HG02943 (cell line): Measurements from ENCODE around the gene RALGPS2.
"Not testable (repeated sequence)": the region's sequence is repeated elsewhere in the genome, so short reads cannot be mapped to it uniquely, and the experiment has no call there.

Experiments
- ATAC-seq: cut with Tn5 transposase; IDR thresholded peaks from one replicate; pipeline ENCODE4 v1.9.1; 2021; ENCODE audit warnings: mild to moderate bottlenecking, low read depth, moderate library complexity; ENCODE audit not compliant: unreplicated experiment

Gene RALGPS2

DNA sequence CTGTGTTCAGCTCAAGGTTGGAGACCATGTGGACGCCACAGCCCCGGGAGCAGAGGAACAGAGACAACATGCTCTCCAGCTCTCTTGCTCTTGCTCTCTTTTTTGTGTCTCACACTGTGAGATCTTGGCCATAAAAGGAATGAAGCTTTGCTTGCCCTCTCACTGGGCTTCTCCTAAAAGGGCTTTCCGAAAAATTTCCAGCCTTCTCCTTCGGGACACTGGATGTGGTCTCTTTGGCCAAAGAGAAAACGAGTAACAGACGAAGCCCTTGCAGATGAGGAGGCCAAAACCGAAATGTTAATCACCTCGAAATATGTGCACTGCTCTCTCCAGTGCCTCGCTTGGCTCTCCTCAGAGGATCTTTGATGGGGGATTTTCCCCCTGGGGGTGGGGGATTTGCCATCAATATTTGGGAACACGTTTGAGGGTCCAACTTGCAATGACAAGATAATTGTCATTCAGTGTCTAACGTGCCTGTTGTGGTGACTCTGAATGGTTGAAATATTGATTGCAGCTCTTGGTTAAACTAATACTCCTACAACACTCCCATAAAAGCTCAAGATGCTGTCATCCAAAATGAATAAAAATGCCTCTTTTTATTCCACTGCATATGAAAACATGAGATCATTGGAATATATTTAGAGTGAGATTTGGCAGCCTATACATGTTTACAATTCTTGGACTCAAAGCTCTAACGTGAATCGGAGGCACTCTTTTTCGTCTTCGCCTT is 214.5 kb downstream of the RALGPS2 start:
- no peak for ATAC-seq

DNA sequence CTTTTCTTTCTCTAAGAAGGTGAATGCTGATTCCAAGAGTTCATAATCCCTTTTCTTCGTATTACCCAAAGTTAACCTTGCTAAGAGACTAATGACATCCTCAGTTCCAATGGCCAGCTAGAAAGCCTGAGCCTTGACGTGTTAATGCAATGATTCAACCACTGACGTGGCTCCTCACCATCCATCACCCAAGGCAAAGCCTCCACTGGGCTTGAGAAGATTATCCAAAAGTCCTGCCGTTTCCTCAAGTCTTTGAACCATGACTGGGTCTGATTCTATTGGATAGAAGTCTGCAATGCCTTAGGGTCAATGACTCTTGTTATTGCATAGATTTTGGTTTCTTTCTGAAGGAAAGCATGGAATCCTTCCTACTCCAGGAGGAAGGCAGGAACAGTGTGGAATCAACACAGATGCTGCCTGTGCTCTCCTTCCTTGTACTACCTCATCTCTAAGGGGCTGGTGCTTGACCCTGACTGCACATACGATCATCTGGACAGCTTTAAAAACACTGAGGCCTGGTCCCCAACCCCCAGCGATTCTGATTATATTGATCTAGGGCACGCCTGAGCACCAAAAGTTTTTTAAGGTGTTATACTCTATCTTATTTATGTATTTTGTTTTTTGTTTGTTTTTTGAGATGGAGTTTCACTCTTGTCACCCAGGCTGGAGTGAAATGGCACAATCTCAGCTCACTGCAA is 215.2 kb downstream of the RALGPS2 start:
- no peak for ATAC-seq

DNA sequence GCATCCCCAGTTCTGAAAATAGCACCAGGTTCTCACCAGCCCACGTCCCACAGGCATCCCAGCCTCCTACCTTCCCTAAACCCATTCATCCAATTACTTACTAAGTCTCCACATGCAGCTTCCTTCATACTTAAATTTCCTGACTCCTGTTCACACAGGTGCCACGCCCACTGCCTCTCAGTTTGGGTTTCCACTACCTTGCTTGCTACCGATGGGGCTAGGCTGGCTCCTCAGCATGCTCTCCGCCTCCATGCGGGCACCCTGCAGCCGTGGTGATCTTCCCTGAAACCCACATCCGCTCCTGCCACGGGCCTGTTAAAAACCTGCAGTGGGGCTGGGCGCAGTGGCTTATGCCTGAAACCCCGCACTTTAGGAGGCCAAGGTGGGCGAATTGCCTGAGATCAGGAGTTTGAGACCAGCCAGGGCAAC is 216.2 kb downstream of the RALGPS2 start:
- no peak for ATAC-seq

DNA sequence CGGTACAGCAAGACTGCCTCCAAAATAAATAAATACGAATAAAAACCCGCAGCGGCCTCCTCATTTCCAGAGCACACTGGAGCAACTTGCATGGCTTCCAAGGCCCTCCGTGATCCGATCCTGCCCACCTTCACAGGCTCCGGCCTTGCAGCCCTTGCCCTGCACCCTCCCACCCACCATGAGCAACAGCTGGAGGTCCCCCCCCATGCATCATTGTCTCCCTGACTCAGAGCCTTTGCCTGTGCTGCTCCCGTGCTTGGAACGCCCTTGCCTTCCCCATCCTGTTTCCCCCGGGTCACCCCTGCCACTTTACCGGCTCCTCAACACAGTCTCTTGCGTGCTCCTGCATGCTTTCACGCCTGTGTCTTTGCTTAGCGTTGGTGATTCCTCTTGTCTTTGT is 216.8 kb downstream of the RALGPS2 start:
- ATAC-seq = no peak

DNA sequence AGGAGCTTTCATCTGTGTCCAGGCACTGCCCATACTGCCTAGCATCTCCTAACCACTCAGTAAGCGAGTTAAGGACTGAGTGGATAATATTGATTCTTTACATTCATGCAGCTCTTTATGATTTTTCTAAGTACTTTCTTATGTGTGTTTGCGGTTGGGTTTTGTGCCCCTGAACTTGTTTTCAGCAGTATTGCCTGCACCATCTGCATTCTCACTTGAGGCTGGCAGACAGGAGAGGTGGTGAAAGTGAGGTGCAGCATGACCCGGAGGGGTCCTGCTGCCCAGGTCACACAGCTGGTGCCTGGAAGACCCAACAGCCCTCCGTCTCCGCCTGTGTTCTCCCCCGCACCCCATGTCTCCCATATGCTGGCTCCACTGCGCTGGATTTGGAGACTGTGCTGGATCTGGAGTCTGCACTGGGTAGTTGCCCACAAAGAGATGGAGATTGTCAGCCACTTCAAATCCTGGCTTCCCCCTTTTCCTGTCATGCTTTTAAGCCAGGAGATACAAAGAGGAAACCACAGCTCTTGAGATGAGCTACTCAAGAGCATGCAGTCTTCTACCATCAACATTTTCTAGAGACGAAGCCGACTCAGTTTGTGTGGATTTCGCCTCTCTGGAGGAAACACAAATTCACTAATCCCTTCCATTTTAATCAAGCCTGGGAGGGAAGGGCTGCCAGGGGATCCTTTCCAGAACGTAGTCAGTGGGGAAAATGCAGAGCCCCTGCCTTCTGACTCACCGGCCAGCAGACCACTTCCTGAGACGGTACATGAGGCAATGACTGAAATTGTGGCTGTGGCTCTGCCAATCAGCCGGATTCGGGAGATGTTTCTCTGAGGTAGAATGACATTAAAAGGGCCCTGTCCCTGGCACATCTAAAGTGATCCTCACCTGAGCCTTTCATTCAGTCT is 217.5 kb downstream of the RALGPS2 start:
- no peak for ATAC-seq

DNA sequence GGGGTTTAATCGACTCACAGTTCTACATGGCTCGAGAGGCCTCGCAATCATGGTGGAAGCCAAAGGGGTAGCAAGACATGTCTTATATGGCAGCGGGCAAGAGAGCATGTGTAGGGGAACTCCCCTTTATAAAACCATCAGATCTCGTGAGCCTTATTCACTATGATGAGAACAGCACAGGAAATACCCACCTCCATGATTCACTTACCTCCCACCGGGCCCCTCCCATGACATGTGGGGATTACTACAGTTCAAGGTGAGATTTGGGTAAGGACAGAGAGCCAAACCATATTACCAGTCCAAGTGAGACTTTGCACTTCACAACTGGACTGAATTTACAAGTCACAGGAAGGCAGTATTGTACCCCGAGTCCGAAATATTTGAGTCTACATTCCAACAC is 219.7 kb downstream of the RALGPS2 start:
- no peak for ATAC-seq

DNA sequence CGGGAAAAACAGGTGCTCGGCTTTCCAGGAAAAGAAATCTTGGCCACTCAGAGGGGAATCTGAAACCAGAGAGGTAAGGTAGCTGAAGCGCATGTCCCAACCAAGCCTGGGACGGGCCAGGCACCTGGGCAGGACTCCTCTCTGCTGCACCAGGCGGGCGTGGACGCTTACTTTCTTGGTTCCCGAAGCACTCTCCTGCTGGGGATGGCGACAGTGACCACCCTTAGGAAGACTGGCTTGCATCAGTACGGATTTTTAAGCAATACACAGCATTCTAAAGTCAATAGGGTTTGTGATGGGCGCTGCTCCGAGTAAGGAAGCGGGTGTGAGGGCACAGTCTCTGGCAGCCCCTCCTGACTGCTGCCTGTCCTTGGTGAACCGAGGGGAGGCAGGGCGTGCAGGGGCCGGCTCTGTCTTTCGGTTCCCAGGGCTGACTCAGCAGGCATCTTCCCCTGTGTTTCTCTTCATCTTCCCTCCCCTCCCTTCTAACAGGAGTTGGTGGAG is 220.8 kb downstream of the RALGPS2 start:
- ATAC-seq = no peak

DNA sequence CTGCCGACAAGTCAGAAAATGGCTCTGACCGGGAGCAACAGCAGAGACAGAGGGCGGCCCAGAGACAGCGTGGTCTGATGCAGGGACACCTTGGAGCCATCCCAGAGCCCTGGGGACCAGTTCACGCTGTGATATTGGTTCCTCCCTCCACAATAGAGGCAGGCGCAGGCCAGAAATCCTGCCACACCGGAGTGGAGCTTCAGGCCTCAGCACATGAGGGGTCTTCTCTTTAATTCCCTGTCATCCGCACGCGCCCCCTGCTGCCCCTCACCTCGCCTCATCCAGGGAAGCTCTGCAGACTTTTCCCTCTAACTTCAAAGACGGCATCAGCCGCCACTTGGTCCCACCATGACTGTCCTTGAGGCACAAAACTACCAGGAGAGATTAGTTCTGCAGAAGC is 221.4 kb downstream of the RALGPS2 start:
- no peak for ATAC-seq

DNA sequence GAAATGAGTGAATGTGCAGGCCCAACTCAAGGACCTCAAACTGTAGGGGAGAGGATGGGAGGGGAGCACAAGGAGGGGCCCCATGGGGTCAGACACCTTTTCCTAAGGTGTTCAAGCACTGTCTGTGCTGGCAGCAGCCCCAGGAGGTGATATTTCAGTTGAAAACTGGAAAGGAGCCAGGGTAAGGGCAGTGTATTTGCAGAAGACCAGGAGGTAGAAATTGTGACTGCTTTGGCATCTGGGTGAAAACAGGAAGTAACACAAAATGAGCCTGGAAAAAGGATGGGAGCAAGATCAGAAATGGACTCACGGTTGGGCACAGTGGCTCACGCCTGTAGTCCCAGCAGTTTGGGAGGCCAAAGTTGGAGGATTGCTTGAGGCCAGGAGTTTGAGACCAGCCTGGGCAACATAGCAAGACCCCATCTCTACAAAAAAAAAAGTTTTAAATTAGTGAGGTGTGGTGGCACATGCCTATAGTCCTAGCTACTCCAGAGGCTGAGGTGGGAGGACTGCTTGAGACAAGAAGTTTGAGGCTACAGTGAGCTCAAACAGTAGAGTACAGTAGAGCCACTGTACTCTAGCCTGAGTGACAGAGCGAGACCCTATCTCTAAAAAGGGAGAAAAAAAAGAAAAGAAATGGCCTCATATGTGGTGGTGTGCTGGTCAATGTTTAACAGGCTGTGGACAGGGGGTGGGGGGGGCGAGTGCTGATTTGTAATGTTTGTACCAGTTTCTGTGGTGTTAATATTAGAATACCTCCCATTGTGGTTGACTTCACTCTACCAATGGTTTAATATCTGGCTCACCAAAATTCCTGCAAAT is 222.0 kb downstream of the RALGPS2 start:
- no peak for ATAC-seq

DNA sequence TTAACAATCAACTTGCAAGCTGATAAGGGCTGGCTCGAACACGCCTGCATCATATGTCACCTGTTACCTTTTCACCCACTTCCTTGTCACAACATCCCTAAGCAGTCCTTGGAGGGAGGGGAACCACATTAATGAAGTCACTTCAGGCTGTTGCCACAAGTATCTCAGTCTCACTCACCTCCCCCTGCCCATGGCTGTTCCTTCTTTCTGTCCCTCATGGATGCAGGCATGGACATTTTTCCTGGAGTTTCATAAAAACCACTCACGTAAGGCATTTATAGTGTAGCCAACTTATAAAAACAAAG is 222.6 kb downstream of the RALGPS2 start:
- ATAC-seq = no peak

DNA sequence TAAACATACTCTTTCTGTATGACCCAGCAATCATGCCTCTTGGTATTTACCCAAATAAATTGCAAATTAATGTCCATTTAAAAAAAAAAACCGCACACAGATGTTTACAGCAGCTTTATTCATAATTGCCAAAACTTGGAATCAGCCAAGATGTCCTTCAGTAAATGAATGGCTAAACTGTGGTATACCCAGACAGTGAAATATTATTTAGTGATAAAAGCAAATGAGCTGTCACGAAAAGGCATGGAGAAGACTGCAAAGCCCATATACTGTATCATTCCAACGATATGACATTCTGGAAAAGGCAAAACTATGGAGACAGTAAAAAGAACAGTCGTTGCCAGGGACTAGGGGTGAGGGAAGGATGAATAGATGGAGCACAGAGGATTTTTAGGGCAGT is 223.6 kb downstream of the RALGPS2 start:
- ATAC-seq = no peak

DNA sequence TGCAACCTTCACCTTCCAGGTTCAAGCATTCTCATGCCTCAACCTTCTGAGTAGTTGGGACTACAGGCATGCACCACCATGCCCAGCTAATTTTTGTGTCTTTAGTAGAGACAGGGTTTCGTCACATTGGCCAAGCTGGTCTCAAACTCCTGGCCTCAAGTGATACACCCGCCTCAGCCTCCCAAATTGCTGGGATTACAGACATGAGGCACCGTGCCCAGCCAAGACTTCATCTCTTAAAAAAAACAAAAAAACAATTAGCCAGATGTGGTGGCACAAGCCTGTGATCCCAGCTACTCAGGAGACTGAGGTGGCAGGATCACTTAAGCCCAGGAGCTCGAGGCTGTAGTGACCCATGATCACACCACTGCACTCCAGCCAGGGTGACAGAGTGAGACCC is 224.8 kb downstream of the RALGPS2 start:
- ATAC-seq = not testable (repeated sequence)

DNA sequence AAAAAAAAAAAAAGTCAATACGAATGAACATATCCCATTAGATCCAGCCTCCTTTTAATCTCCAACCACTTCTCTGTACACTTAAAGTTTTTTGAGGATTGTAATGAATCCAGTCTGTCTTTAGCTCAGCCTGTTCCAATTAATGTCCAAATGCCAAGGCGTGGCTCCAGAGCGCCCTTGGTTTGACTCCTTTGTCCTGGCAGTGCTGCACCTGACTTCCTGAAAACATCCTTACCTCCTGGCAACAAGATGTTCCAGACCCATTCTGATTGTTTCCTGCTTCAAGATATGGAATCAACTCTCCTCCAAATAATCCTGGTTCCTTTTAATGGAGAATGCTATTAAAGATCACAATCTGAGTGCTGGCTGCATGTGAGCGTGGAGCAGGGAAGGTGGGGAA is 226.6 kb downstream of the RALGPS2 start:
- ATAC-seq = no peak

DNA sequence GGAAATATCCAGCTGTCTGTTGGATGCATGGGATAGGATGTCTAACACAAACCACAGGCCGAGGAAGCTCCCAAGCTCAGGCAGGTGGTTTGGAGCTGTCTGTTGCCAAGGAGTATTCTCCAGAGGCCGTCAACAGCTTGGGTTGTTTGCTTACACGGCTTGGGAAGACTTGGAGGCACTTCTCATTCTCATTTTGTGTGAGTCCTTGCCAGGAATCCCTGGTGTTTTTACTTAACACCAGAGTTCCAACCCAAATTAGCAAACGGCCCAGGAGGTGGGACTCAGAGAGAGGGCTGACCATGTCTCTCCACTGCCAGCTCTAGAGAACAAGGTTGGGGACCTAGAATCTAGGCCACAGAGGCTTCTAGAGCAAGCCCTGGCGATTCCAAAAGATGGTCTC is 228.0 kb downstream of the RALGPS2 start:
- no peak for ATAC-seq

DNA sequence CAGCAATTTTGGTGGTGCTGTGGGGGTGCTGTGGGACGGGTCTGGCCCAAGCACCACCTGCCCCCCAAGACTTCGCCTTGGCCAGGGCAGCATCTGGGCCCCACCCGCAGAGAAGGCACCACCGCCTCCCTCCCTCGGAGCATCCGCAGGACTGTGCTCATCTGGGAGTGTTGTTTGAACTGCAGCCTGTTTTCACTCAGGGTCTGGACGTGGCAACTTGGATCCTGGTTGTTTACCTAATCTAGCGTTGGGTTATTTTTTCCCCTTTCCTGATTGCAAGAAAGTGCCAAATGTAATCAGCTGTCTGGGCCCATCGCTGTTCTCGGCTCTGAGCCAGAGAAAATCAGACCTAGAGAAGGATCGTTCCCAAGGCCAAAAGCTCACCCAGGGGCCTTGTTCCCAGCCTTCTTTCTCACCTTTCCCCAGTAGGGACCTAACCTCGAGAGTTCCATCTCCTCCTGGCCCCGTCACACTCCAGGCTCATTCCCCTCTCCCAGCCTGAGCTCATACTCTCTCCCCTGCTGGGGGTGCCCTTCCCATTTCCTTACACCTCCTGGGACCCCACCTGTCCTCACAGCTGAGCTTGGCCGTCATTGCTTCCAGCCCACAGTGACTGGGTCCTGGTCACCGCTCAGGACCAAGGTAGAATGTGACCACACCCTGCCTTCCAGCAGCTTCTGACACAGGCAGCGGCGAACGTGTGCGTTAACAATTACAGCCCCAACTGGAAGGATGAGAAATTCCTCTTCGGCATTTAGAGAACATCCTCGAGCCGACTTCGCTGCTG is 228.7 kb downstream of the RALGPS2 start:
- no peak for ATAC-seq

DNA sequence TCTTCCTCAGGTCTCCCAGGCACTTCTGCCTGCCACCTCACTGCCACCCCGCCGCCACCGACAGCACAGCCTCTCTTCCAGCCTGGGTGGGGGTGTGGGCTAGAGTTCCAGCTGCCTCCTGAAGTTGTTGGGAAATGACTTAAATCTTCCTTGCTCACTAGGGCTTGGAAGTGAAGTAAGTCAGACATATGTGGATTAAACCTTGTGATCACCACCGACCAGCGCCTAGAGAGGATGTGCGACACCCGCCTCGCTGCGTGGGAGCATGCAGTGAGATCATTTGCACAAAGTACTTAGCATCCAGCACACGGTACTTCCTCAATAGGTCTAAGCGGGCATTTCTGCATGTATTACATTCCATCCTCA is 229.3 kb downstream of the RALGPS2 start:
- ATAC-seq = no peak

DNA sequence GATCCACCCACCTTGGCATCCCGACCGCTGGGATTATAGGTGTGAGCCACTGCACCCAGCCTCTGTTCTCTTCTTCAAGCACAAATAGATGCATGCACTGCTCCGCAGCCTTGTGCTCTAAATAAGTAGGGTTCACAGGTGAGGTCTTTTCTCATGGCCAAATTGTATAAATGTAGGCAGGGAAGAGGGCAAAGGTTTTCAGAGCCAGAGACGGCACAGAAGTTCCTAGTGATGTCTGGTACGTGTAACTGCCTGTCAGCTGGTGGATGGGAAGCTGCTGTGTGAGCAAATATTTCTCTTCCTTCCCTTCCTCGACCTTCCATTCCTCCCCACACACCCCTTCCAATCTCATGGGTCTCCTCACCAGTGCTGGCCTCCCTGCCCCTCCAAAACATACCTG is 229.9 kb downstream of the RALGPS2 start:
- ATAC-seq = no peak

DNA sequence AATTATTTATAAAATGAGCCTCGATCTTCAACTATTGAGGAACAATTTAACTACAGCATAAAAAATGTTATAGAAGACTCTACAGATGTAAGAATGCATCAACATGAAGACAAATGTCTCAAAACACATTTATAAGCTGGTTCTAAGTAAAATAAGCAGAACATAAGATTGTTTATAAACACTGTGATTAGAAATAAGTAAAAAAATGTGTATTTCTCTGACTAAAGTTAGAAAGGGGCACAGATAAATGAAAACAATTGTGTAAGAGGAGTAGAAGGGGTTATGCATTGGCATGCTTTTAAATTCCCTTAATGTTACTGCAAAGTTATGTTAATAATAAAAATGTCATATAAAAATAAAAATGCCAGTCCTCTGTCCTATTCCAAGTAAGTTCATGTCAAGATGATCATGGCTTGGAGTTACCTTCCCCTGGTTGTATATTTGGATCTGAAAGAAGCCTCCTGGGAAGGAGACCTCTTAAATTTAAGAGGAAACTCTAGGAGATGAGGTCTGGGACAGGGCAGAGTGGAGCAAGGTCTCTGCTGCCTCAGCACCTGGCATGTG is 230.4 kb downstream of the RALGPS2 start:
- ATAC-seq = no peak

DNA sequence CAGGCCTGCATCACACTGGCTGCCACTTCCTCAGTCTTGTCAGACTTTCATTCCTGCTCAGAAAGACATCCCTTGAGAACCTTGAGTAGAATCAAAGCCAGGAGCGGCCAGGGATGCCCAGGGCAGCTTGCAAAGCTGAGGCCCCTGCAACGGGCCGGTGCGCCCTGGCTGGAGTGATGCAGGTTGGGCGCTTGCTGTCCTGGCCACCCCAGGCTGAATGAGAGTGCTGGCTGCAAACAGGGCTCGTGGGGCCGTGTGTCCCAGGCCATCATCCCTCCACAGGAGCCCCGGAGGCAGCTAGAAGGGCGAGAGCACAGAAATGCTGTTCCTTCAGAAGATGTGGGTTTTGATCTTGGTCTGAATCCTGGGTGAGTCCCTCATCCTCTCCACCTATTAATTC is 233.4 kb downstream of the RALGPS2 start:
- no peak for ATAC-seq
